SIG-M5 treated with dmso at 0.1 percent for 504 hours (cell line): ENCODE measurements around the gene P3R3URF.

Experiments used
- DNase-seq: peaks from one replicate; lab custom pipeline; 2025; ENCODE audit not compliant: unreplicated experiment; lab: John Stamatoyannopoulos, UW

Gene P3R3URF

GRCh38 chr1:46134660-46135331, 41.5 kb downstream of the P3R3URF start:
- peak; percentile 40 for DNase-seq

GRCh38 chr1:46133781-46134350, 42.4 kb downstream of the P3R3URF start:
- no peak for DNase-seq

- DNase-seq, result no peak
Measured at GRCh38 chr1:46133181-46133658, 43.1 kb downstream of the P3R3URF start.

- DNase-seq, result peak; percentile 97
Measured at GRCh38 chr1:46132529-46133180, 43.6 kb downstream of the P3R3URF start, which contains the start of gene PIK3R3. PIK3R3 (minus strand) TSS chr1:46132629; CDS start chr1:46131952, 677 bp downstream.

GRCh38 chr1:46131712-46132528, 44.4 kb downstream of the P3R3URF start:
- DNase-seq, result no peak

GRCh38 chr1:46131093-46131492, 45.2 kb downstream of the P3R3URF start:
- DNase-seq, result no peak

GRCh38 chr1:46130606-46131005, 45.7 kb downstream of the P3R3URF start:
- no peak for DNase-seq

- DNase-seq, result no peak
Measured at GRCh38 chr1:46130121-46130520, 46.2 kb downstream of the P3R3URF start.

- no peak for DNase-seq
Measured at GRCh38 chr1:46128344-46128743, 47.9 kb downstream of the P3R3URF start.
